Measurements from ENCODE around the gene SASH3.

Gene SASH3

DNA sequence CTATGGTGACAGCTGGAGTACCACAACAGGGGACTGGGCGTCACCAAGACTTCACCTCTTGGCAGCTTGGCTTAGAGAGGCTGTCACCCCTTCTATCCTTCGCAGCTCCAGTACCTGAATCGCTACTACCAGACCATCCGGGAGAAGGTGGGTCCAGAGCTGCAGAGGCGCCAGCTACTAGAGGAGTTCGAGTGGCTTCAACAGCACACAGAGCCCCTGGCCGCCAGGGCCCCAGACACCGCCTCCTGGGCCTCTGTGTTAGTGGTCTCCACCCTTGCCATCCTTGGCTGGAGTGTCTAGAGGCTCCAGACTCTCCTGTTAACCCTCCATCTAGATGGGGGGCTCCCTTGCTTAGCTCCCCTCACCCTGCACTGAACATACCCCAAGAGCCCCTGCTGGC is 11.6 kb upstream of the SASH3 start:
- ATAC-seq: no peak
- TF ChIP-seq ZNF8 (CRISPR knock-in tag; IDR thresholded peaks at IDR 0.05): no peak
- no peak for TF ChIP-seq ZNF70 (CRISPR knock-in tag; IDR thresholded peaks at IDR 0.05)
- TF ChIP-seq GLIS3 (CRISPR knock-in tag; IDR thresholded peaks at IDR 0.05): no peak
- no peak for TF ChIP-seq TCF4 (CRISPR knock-in tag; IDR thresholded peaks at IDR 0.05; ENCODE audit: borderline replicate concordance)
- TF ChIP-seq RARB (CRISPR knock-in tag; IDR thresholded peaks at IDR 0.05): no peak
- TF ChIP-seq ZFP3 (CRISPR knock-in tag; IDR thresholded peaks at IDR 0.05): no peak
- TF ChIP-seq CSDC2 (CRISPR knock-in tag; IDR thresholded peaks at IDR 0.05): no peak
- TF ChIP-seq PATZ1 (CRISPR knock-in tag; IDR thresholded peaks at IDR 0.05; ENCODE audit: borderline replicate concordance): no peak
- TF ChIP-seq POU6F1 (CRISPR knock-in tag; IDR thresholded peaks at IDR 0.05; ENCODE audit: borderline replicate concordance, low read depth): no peak
- TF ChIP-seq, protein P1, sequence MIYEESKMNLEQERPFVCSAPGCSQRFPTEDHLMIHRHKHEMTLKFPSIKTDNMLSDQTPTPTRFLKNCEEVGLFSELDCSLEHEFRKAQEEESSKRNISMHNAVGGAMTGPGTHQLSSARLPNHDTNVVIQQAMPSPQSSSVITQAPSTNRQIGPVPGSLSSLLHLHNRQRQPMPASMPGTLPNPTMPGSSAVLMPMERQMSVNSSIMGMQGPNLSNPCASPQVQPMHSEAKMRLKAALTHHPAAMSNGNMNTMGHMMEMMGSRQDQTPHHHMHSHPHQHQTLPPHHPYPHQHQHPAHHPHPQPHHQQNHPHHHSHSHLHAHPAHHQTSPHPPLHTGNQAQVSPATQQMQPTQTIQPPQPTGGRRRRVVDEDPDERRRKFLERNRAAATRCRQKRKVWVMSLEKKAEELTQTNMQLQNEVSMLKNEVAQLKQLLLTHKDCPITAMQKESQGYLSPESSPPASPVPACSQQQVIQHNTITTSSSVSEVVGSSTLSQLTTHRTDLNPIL (CRISPR knock-in tag; IDR thresholded peaks at IDR 0.05; ENCODE audit: low read depth): no peak
- TF ChIP-seq TOX (CRISPR knock-in tag; IDR thresholded peaks at IDR 0.05; ENCODE audit: borderline replicate concordance): no peak
- no peak for TF ChIP-seq ZFP30 (CRISPR knock-in tag; IDR thresholded peaks at IDR 0.05)
- TF ChIP-seq BACH2 (CRISPR knock-in tag; IDR thresholded peaks at IDR 0.05; ENCODE audit: borderline replicate concordance): no peak
- no peak for TF ChIP-seq PPARA (CRISPR knock-in tag; IDR thresholded peaks at IDR 0.05; ENCODE audit: borderline replicate concordance)
- TF ChIP-seq CSRNP3 (CRISPR knock-in tag; IDR thresholded peaks at IDR 0.05): no peak
- no peak for TF ChIP-seq ARNTL (CRISPR knock-in tag; IDR thresholded peaks at IDR 0.05; ENCODE audit: borderline replicate concordance, low read depth)
- TF ChIP-seq ESRRG (CRISPR knock-in tag; IDR thresholded peaks at IDR 0.05): no peak

DNA sequence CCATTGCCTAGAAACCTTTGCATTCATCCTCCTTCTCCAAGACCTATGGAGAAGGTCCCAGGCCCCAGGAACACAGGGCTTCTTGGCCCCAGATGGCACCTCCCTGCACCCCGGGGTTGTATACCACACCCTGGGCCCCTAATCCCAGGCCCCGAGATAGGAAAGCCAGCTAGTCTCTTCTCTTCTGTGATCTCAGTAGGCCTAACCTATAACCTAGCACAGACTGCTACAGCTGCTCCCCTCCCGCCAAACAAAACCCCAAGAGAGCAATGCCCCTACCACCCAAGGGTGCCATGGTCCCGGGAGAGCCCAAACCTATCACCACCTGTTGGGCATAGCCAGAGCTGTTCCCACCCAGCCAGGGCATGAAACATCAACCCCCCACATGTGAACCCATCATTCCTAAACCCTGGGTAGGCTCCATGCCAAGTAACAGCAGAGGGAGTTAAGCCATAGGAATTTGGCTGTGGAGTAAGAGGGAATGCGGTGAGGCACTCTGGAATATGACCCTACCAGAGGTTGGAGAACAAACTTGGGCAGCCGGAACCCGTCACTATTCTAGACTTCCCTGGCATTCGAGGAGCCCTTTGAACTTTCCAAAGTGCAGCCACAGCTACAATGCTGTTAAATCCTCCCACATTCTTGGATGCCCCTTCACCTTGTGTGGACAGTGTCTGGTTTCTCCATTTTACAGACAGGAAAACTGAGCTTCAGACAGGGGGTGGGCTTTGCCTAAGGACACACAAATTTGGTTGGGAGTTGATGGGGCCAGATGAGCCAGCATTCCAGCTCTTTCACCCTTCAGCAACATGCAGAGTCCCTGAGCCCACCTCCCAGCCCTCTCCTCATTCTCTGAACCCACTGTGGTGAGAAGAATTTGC is 10.9 kb upstream of the SASH3 start:
- ATAC-seq: no peak
- TF ChIP-seq ZFP30 (CRISPR knock-in tag; IDR thresholded peaks at IDR 0.05) (no peak), TCF4 (CRISPR knock-in tag; IDR thresholded peaks at IDR 0.05; ENCODE audit: borderline replicate concordance) (no peak), ARNTL (CRISPR knock-in tag; IDR thresholded peaks at IDR 0.05; ENCODE audit: borderline replicate concordance, low read depth) (no peak), ZC3H10 (CRISPR knock-in tag; IDR thresholded peaks at IDR 0.05) (no peak), ZNF565 (CRISPR knock-in tag; conservative IDR thresholded peaks at IDR 0.05; ENCODE audit: low read depth) (no peak), PPARA (CRISPR knock-in tag; IDR thresholded peaks at IDR 0.05; ENCODE audit: borderline replicate concordance) (no peak), GLIS3 (CRISPR knock-in tag; IDR thresholded peaks at IDR 0.05) (no peak), ZNF70 (CRISPR knock-in tag; IDR thresholded peaks at IDR 0.05) (no peak), RARB (CRISPR knock-in tag; IDR thresholded peaks at IDR 0.05) (no peak), CSDC2 (CRISPR knock-in tag; IDR thresholded peaks at IDR 0.05) (no peak), TSHZ2 (CRISPR knock-in tag; IDR thresholded peaks at IDR 0.05) (no peak), ZNF8 (CRISPR knock-in tag; IDR thresholded peaks at IDR 0.05) (no peak), CSRNP3 (CRISPR knock-in tag; IDR thresholded peaks at IDR 0.05) (no peak)
- TF ChIP-seq, protein P1 (CRISPR knock-in tag; IDR thresholded peaks at IDR 0.05; ENCODE audit: low read depth): no peak
